Osteocyte (in vitro differentiated cells): ENCODE measurements around the gene TRIM38. TPM values are rescaled to one million over a fixed set of nuclear protein-coding genes. Genes with fewer than 3 reads are reported as not detected.
"Not testable (repeated sequence)": the region's sequence is repeated elsewhere in the genome, so short reads cannot be mapped to it uniquely, and the experiment has no call there.

ENCODE experiments used
- DNase-seq: peaks from one replicate; pipeline ENCODE4 v3.0.0; 2021; ENCODE audit warnings: mixed read lengths; ENCODE audit not compliant: unreplicated experiment; ENCODE audit errors: extremely low spot score
- H3K27ac Mint-ChIP-seq: one replicate; pipeline ENCODE4 v1.8.0; 2021; ENCODE audit warnings: mild to moderate bottlenecking, mixed read lengths; ENCODE audit not compliant: unreplicated experiment
- H3K27me3 Mint-ChIP-seq: one replicate; pipeline ENCODE4 v1.8.0; 2021; ENCODE audit warnings: mixed read lengths; ENCODE audit not compliant: unreplicated experiment
- H3K36me3 Mint-ChIP-seq: one replicate; pipeline ENCODE4 v1.8.0; 2021; ENCODE audit warnings: mixed read lengths; ENCODE audit not compliant: unreplicated experiment
- H3K4me1 Mint-ChIP-seq: one replicate; pipeline ENCODE4 v1.8.0; 2021; ENCODE audit warnings: mixed read lengths; ENCODE audit not compliant: unreplicated experiment
- H3K4me3 Mint-ChIP-seq: one replicate; pipeline ENCODE4 v1.8.0; 2021; ENCODE audit warnings: mild to moderate bottlenecking, moderate library complexity, mixed read lengths; ENCODE audit not compliant: unreplicated experiment
- H3K9me3 Mint-ChIP-seq: one replicate; pipeline ENCODE4 v1.8.0; 2021; ENCODE audit warnings: mixed read lengths; ENCODE audit not compliant: unreplicated experiment
- CTCF ChIP-seq: fragments of 200-600 bp; sonication (generic); IDR thresholded peaks from 2 replicates; pipeline ENCODE4 v1.5.0; 2021; ENCODE audit warnings: antibody characterized with exemption, mild to moderate bottlenecking, moderate library complexity
- total RNA-seq: library from RNA; stranded (reverse); gene quantifications from 2 replicates; pipeline ENCODE4 v1.2.1, GENCODE V29; 2021

TRIM38 gene
- total RNA-seq, 1 donor from 2014 or later = 8.4 TPM

GRCh38 chr6:25942561-25943147, 19.9 kb upstream of the TRIM38 start:
- peak; percentile 59 for TF ChIP-seq CTCF
- Mint-ChIP-seq H3K27me3 (peaks cover 4% of the 10 kb centered on the region), H3K36me3 (no peaks in the 10 kb centered on the region), H3K4me1 (no peaks in the 10 kb centered on the region), H3K27ac (no peak overlapping the region), H3K9me3 (no peaks in the 10 kb centered on the region), H3K4me3 (no peak overlapping the region)
- no peak for DNase-seq

- no peak for DNase-seq
- TF ChIP-seq CTCF = no peak
- H3K27ac Mint-ChIP-seq = no peak overlapping the region
- no peak overlapping the region for H3K4me3 Mint-ChIP-seq
- H3K27me3 Mint-ChIP-seq = peaks cover 4% of the 10 kb centered on the region
- no peaks in the 10 kb centered on the region for H3K36me3 Mint-ChIP-seq
- no peaks in the 10 kb centered on the region for H3K4me1 Mint-ChIP-seq
- H3K9me3 Mint-ChIP-seq = no peaks in the 10 kb centered on the region
Measured at GRCh38 chr6:25943887-25944286, 18.7 kb upstream of the TRIM38 start.

GRCh38 chr6:25944688-25945574, 17.7 kb upstream of the TRIM38 start:
- Mint-ChIP-seq H3K9me3 (no peaks in the 10 kb centered on the region), H3K36me3 (no peaks in the 10 kb centered on the region), H3K27ac (no peak overlapping the region), H3K4me3 (no peak overlapping the region), H3K4me1 (no peaks in the 10 kb centered on the region), H3K27me3 (peaks cover 4% of the 10 kb centered on the region)
- no peak for TF ChIP-seq CTCF
- DNase-seq = no peak

- DNase-seq, H3K4me1 Mint-ChIP-seq, H3K27ac Mint-ChIP-seq, H3K9me3 Mint-ChIP-seq, H3K27me3 Mint-ChIP-seq, H3K36me3 Mint-ChIP-seq, H3K4me3 Mint-ChIP-seq: not testable (repeated sequence)
Measured at GRCh38 chr6:25945738-25946137, 16.9 kb upstream of the TRIM38 start.

GRCh38 chr6:25946631-25947030, 16.0 kb upstream of the TRIM38 start:
- Mint-ChIP-seq H3K27me3 (peaks cover 9% of the 10 kb centered on the region), H3K27ac (no peak overlapping the region), H3K4me3 (no peak overlapping the region), H3K4me1 (no peaks in the 10 kb centered on the region), H3K9me3 (no peaks in the 10 kb centered on the region), H3K36me3 (no peaks in the 10 kb centered on the region)
- TF ChIP-seq CTCF = no peak
- DNase-seq = no peak

GRCh38 chr6:25947492-25947891, 15.1 kb upstream of the TRIM38 start:
- not testable (repeated sequence) for DNase-seq, H3K36me3 Mint-ChIP-seq, H3K9me3 Mint-ChIP-seq, H3K27me3 Mint-ChIP-seq, H3K4me3 Mint-ChIP-seq, H3K27ac Mint-ChIP-seq, H3K4me1 Mint-ChIP-seq
